ENCODE measurements around the gene PTPRT.

Gene PTPRT

GRCh38 chr20:43189554-43190331 is at the start of gene PTPRT:
Gene PTPRT (minus strand): TSS chr20:43189906. CDS start chr20:43189733, 173 bp downstream.
- DNase-seq: no peak

DNA sequence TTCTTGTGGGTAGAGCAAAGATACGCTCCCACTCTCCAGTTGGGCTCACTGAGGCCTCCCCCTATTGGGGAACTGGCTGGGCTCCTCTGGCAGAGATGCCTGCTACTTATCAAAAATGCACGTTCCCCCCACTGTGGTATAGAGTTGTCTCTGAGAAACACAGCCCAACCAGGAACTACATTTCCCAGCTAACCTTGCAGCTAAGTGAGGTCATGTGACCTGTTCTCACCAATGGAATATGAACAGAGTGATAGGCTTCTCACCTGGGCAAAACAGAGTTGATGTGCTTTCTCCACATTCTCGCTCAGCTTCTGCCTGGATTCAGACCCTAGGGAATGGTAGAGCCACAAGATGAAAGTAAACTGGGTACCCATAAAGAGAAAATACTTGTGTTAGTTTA is 49.1 kb upstream of the PTPRT start:
- DNase-seq: no peak

DNA sequence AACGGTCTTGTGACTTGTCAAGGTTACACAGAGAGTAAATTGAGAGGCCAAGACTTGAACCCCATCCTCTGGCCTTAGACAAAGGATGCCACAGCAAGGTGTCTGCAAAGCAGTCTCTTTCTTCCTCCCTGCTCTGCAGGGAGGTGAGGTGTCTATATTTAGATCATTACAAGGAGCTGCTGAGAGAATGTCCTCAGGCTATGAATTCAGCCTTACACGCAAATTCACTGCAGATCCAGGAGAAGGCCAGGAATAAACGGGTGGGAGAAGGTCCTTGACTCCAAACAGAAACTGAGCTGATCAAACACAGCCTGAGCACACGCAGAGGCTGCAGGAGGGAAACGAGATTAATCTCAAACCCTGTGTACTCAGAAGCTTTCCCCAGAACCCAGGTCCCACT is 48.6 kb upstream of the PTPRT start:
- no peak for DNase-seq

DNA sequence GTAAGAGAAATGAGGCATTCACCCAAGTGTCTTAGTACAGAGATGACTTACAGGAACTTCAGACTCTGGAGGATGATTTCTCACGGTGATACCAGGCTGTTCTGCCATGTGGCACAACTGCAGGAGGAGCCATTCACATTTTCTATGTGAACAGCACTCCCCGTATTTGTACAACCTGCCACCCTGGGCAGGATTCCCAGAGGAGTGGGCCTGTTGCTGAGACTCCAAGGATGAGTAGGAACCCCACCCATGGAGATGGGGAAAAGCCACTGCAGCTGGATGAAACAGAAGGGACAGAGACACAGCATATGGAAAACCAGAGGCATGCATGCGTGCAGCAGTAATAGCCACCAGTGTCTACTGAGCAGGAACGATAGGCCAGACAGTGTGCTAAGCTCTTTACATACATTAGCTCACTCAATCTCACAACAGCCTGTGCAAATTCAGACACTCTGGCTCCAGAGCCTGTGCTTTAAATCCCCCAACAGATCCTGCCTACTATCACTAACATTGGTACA is 48.0 kb upstream of the PTPRT start:
- DNase-seq: no peak

DNA sequence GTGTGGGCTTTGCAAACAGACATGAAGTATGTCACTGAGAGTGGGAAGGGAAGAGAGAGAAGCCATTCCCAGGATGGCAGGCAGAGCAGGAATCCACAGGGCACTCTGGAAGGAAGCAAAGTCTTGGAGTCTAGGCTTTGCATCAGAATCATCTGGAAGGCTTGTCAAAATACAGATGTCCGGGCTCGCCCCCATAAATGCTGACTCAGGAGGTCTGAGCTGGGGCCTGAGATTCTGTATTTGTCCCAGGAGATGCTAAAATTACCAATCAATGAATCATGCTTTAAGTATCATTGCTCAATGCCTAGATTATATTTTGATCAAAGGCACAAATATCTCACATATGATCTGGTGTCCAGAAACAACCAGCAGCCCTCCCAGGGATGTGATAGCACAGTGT is 46.3 kb upstream of the PTPRT start:
- DNase-seq: no peak

DNA sequence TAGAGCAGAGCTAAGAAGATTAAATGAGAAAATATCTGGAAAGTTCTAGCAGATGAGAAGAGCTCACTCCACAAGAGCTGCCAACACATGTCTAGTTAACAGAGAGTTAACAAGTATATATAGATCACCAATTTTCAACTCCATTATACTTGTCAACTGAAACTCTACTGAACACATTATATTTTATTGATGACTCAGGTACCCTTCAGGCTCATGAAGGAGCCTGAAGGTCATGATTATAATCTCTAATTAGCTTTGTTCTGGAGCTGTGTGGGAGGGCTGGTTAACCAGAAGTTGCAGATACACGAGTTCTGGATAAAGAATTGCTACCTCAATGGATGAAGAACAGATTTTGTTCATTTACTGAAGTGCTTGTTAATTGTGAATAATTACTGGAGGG is 42.1 kb upstream of the PTPRT start:
- no peak for DNase-seq

DNA sequence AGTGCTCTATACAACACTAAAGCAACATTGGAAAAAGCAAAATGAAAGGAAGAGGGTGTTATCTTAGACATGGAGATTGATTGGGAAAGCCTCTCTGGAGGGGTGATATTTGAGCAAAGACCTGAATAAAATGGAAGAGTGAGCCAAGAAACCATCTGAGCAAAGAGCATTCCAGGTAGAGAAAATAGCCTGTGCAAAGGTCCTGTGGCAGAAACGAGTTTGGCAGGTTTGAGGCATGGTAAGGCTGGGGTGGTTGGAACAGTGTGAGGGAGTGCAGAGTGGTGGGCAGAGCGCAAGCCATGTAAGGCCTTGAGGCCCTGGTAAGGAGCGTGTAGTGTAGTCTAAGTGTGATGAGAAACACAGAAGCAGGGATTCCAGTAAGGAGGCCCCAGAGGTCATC is 40.0 kb upstream of the PTPRT start:
- DNase-seq: no peak

DNA sequence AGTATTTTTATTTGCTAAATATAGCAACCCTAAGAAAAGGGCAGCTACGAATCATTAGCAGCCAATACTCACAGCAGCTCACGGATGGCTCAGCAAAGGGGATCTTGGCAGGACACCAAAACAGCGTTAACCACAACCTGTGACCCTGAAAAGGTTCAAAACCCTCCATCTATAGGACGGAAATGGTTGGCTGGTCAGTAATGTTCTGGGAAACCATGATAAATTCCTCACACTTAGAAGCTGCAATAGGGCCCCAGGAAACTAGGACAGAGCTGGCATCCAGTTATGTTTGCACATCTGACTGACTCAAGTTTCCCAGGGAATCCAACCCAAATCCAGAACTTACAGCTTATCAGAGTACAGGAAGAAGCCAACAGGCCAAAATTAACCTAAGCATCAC is 30.9 kb upstream of the PTPRT start:
- DNase-seq: no peak

DNA sequence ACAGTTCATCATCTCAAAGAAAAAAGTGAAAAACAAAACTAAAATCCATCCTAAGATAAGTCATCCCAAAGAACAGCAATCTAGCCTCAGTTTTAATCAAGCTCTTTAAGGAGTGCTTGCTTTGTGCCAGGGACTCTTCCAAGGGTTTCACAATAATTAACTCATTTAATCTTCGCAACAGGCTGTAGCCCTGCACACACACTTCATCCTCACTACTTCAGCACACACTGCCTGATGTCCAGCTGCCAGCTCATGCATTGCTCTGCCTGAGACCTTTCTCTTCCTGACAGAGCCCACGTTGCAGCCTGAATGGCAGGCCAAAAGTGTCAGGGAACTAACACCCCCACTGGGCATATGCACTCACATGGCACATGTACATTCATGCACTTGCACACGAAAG is 21.2 kb upstream of the PTPRT start:
- no peak for DNase-seq

DNA sequence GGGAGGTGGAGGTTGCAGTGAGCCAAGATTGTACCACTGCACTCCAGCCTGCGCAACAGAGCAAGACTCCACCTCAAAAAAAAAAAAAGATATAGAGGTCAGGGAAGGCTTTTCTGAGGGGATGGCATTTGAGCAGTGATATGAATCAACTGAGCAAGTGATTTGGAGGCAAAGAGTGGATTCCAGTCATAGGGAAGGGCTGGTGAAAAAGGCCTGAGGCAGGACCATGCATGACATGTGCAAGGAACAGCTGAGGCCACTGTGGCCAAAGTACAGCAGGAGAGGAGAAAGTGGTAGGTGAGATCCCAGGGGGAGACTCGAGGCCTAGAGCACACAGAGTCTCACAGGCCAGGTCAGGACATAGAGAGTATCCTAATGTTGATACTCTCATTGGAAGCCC is 20.1 kb upstream of the PTPRT start:
- DNase-seq: no peak

DNA sequence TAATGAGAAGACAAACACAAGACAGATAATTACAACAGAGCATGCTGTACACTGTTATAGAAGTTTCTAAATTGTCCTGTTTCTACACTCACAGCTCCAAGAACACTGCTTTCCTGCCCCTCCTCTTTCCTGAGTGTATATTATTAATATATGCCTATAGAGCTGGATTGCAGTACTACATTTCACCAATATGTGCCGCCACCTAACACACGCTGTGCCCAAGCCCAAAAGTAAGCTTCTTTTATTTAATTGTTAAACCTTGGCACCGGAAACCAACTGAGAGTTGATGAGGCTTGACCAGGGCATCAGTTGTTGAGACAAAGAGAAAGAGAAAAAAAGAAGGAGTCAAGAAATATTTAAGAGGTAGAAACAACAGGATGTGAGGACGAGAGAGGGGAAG is 16.0 kb upstream of the PTPRT start:
- no peak for DNase-seq

DNA sequence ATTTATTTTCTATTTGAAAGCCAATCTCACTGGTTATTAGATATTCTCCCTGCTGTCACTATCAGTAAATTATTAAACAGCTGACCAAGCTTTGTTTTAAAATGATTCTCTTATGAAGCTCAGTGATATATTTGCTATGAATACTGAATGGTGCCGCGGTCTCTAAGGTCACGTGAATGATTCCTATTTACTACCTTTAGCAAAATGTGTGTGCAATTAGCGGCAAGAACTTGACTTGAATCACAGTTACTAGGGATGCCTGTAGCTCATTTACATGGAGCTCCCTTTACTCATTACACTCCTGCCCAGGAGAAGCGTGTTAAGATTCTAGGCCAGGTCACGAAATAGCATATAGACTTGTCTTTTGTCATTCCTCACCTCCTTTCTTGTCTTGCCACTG is 12.4 kb upstream of the PTPRT start:
- DNase-seq: no peak

GRCh38 chr20:43198607-43199006 is 8.9 kb upstream of the PTPRT start:
- DNase-seq: no peak

DNA sequence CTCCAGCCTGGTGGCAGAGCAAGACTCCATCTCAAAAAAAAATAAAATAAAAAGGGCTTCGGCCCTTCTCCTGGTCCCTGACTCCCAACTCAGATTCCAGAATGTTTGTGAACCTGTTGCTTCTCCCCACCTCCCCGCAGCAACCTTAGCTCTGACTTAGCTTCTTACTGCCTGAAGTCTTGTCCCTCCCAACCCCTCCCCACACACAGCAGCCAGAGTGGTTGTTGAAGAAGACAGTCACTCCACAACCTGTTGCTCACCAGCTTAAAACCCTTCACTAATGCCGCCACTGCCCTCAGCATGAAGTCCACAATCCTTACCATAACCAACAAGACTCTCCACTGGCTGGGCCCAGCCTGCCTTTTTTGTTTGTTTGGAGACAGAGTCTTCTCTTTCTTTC is 6.5 kb upstream of the PTPRT start:
- no peak for DNase-seq

DNA sequence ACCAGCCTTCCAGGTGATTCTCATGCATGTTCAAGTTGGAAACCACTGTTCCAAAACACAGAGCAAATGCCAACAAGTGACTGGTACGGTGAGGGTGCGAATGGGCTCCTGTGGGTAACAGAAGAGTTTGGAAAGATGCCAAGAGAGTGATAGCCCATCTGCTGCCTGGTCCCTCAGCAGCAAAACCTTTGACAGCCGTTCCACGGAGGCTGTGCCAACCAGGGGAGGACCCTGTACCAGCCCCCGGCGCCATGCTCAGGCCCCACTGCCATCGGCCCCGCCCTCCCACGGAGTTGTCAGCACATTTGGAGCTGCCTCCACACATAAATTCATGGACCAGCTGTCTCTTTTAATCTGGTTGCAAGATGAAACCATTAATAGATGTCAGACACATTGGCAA is 4.4 kb upstream of the PTPRT start:
- no peak for DNase-seq

DNA sequence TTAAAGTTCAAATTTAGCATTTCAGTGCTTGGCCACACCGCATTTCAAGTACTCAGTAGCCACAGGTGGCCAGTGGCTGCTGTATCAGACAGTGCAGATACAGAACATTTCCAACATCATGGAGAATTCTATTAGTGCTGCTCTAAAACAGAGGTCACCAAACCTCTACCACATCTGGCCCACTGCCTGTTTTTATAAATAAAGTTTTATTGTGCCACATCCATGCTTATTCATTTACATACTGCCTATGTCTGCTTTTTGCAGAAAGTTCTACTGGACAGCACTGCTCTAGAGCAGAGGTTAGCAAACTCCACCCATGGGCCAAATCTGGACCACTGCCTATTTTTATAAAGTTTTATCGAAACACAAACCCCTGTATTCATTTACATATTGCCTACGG is 3.7 kb upstream of the PTPRT start:
- DNase-seq: no peak

DNA sequence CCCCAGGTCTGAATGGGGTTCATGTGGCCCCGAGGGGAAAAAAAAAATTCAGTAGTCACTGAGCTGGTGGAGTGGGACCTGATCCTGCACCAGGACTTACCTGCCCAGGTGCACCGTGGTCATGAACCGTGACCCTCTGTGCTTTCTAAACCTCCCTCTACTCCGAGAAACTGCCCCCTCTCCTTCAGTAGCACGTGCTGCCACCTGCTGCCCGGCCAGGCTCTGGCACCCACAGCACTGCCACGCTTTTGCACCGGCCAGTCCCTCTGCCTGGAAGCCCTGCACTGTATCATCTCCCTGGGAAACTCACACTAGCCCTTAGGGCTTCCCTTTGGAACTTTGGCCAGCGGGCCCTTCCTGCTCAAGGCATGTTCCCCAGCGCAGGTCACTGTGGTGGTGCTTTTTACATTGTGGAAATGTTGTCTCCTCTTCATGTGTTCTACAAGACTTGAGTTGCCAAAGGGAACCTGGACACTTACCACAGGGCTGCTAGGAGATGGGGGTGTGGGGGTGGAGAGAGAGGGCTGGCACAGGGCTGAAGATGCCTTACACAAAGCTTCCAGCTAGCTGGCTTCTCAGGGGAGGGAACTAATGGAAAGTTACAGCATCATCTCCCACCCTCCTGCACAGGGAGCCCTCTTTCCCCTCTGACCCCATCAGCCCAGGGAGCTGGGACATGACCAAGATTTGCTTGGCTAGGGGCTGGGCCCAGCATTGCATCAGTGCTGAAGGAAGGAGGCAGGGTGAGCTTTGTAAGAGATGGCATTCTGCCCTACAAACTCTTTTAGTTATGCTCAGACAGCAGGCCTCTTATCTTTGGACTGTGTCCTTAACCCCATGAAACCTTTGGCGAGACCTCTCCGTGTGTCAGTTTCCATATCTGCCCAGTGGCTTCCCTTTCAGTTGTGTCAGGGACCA is 2.5 kb upstream of the PTPRT start:
- peak; percentile 41 for DNase-seq

GRCh38 chr20:43191143-43191542 is 1.4 kb upstream of the PTPRT start:
- DNase-seq: no peak

GRCh38 chr20:43190332-43190953 is 737 bp upstream of the PTPRT start:
- no peak for DNase-seq

DNA sequence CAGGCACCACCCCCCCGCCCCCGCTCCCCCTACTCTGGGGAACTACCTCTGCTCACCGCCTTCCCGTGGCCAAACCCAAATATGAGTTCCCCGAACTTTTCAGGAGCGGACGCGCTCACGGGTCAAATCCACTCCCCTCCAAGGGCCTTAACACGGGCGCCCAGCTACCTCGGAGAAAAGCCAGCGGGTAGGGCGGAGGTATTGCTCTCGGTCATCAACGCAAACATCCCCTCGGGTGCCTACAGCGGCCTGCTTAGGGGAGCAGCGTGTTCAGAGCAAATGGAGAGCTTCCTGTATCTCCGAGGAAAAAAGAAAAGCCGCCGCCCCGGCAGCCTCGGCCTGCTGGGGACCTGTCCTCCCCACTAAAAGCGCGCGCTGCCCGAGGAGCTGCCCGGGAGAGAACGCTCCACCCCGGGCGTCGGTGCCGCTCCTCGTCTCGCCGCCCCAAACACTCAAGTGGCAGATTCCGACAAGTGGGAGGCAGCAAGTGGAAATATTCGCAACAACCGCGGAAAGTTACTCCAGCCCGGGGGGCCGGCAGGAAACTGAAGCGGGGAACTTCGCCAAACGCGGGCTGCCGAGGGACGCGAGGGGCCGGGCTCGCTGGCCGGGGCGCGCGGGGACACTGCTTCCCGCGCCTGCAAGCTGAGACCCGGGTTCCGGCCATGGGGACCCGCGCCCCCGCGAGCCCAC is 699 bp downstream of the PTPRT start:
- peak; percentile 22 for DNase-seq

- DNase-seq: no peak
These were observed 1.5 kb downstream of the PTPRT start for GRCh38 chr20:43188234-43188653.

- peak; percentile 85 for DNase-seq
These were observed 2.1 kb downstream of the PTPRT start for GRCh38 chr20:43187476-43188233.
